IMR-90 (cell line): Measurements from ENCODE around the gene MASTL. TPM values are rescaled to one million over a fixed set of nuclear protein-coding genes. Genes with fewer than 3 reads are reported as not detected.

Experiments used
- ATAC-seq: fragments of 200-7000 bp; cut with Tn5 transposase; 2 replicates; pipeline ENCODE4 v1.9.1; 2020; ENCODE audit warnings: low read depth, mild to moderate bottlenecking, moderate library complexity
- BruUV-seq: library from RNA; stranded (reverse); fragments of 400-500 nt; replicated peaks from 2 replicates; lab custom pipeline; 2021; lab: Mats Ljungman, UMichigan
- CTCF ChIA-PET: fragments of 300-600 bp; formaldehyde crosslinking; extraction: SDS; loops from one replicate; lab custom pipeline; 2021; ENCODE audit warnings: antibody characterized with exemption; lab: Yijun Ruan, JAX
- POLR2A ChIA-PET: fragments of 300-600 bp; sonication (Branson Sonifier 250); formaldehyde crosslinking; loops from one replicate; lab custom pipeline; 2022; ENCODE audit warnings: antibody characterized with exemption; ENCODE audit not compliant: unreplicated experiment; lab: Charles Lee
- DNase-seq: peaks from one replicate; pipeline ENCODE4 v3.0.0; 2013
- H2AFZ ChIP-seq: replicated peaks from 2 replicates; pipeline ENCODE3; 2013; ENCODE audit warnings: low read length, mild to moderate bottlenecking; ENCODE audit not compliant: poor library complexity
- H2AK5ac ChIP-seq: 2 replicates; pipeline ENCODE4 v1.6.1; 2013; ENCODE audit warnings: low read depth, low read length, inconsistent platforms
- H2AK9ac ChIP-seq: replicated peaks from 2 replicates; pipeline ENCODE3; 2013; ENCODE audit warnings: mild to moderate bottlenecking, low read depth, low read length, moderate library complexity; ENCODE audit not compliant: poor library complexity
- H2BK120ac ChIP-seq: 2 replicates; pipeline ENCODE4 v1.6.1; 2013; ENCODE audit warnings: low read depth, low read length, inconsistent platforms
- H2BK15ac ChIP-seq: 3 replicates; pipeline ENCODE4 v1.6.1; 2013; ENCODE audit warnings: low read depth, low read length, inconsistent platforms
- H2BK20ac ChIP-seq: 2 replicates; pipeline ENCODE4 v1.6.1; 2013; ENCODE audit warnings: low read depth, mild to moderate bottlenecking, inconsistent platforms, low read length, moderate library complexity
- H2BK5ac ChIP-seq: 2 replicates; pipeline ENCODE4 v1.6.1; 2013; ENCODE audit warnings: mild to moderate bottlenecking, low read depth, low read length, inconsistent platforms; ENCODE audit not compliant: poor library complexity, severe bottlenecking
- H3K14ac ChIP-seq: replicated peaks from 2 replicates; pipeline ENCODE4 v1.6.1; 2013; ENCODE audit warnings: low read depth, low read length, inconsistent platforms
- H3K18ac ChIP-seq: 2 replicates; pipeline ENCODE4 v1.6.1; 2013; ENCODE audit warnings: low read depth, low read length, control low read depth
- H3K23ac ChIP-seq: 2 replicates; pipeline ENCODE4 v1.6.1; 2013; ENCODE audit warnings: low read depth, low read length, inconsistent platforms
- H3K27ac ChIP-seq: 2 replicates; pipeline ENCODE4 v1.5.1; 2013; ENCODE audit warnings: mild to moderate bottlenecking, control low read depth, low read length; ENCODE audit not compliant: insufficient read depth
- H3K27me3 ChIP-seq: 2 replicates; pipeline ENCODE4 v1.6.1; 2013; ENCODE audit warnings: low read length; ENCODE audit not compliant: control insufficient read depth, insufficient read depth
- H3K36me3 ChIP-seq: 2 replicates; pipeline ENCODE4 v1.6.1; 2013; ENCODE audit warnings: low read length, mixed read lengths; ENCODE audit not compliant: control insufficient read depth, insufficient read depth
- H3K4ac ChIP-seq: 2 replicates; pipeline ENCODE4 v1.6.1; 2013; ENCODE audit warnings: low read depth, low read length, inconsistent platforms
- H3K4me1 ChIP-seq: 2 replicates; pipeline ENCODE4 v1.6.1; 2013; ENCODE audit warnings: low read length, mixed read lengths; ENCODE audit not compliant: control insufficient read depth, insufficient read depth
- H3K4me2 ChIP-seq: 2 replicates; pipeline ENCODE4 v1.6.1; 2013; ENCODE audit warnings: low read depth, mild to moderate bottlenecking, control low read depth, low read length, moderate library complexity
- H3K4me3 ChIP-seq: 2 replicates; pipeline ENCODE4 v1.5.1; 2013; ENCODE audit warnings: low read depth, mild to moderate bottlenecking, control low read depth, low read length, moderate library complexity; ENCODE audit not compliant: insufficient read depth
- H3K56ac ChIP-seq: 2 replicates; pipeline ENCODE4 v1.6.1; 2013; ENCODE audit warnings: low read length, inconsistent platforms; ENCODE audit not compliant: insufficient read depth; ENCODE audit errors: extremely low read depth
- H3K79me1 ChIP-seq, 2 experiments: 2 replicates each; pipeline ENCODE4 v1.6.1; 2013; ENCODE audit warnings: low read length in 2 of 2, inconsistent platforms in 1 of 2, low read depth in 1 of 2
- H3K9ac ChIP-seq: 2 replicates; pipeline ENCODE4 v1.6.1; 2013; ENCODE audit warnings: low read depth, low read length, control low read depth
- H3K9me1 ChIP-seq: 2 replicates; pipeline ENCODE4 v1.6.1; 2013; ENCODE audit warnings: low read length, inconsistent platforms; ENCODE audit not compliant: insufficient read depth
- H3K9me3 ChIP-seq: 2 replicates; pipeline ENCODE4 v1.6.1; 2013; ENCODE audit warnings: low read length; ENCODE audit not compliant: control insufficient read depth, insufficient read depth
- H4K20me1 ChIP-seq: 2 replicates; pipeline ENCODE4 v1.6.1; 2013; ENCODE audit warnings: low read length, inconsistent platforms; ENCODE audit not compliant: insufficient read depth
- H4K5ac ChIP-seq: 2 replicates; pipeline ENCODE4 v1.6.1; 2013; ENCODE audit warnings: mild to moderate bottlenecking, low read depth, low read length, control low read depth
- H4K8ac ChIP-seq, 2 experiments: 2 replicates each; pipeline ENCODE4 v1.6.1; 2013; ENCODE audit warnings: low read depth in 2 of 2, low read length in 2 of 2, control low read depth in 1 of 2, inconsistent platforms in 1 of 2
- H4K91ac ChIP-seq: 2 replicates; pipeline ENCODE4 v1.6.1; 2013; ENCODE audit warnings: low read depth, low read length, inconsistent platforms; ENCODE audit not compliant: insufficient read depth
- BHLHE40 ChIP-seq: fragments of 150-350 bp; IDR thresholded peaks from 2 replicates; pipeline ENCODE4 v1.6.1; 2016; ENCODE audit warnings: mild to moderate bottlenecking, low read depth, low read length
- CEBPB ChIP-seq: IDR thresholded peaks from 2 replicates; pipeline ENCODE4 v1.6.1; 2012; ENCODE audit warnings: low read depth, low read length, improper control_type of control experiment
- CHD1 ChIP-seq: IDR thresholded peaks from 2 replicates; pipeline ENCODE4 v1.6.1; 2012; ENCODE audit warnings: low read depth, low read length, improper control_type of control experiment
- FOS ChIP-seq: fragments of 150-350 bp; IDR thresholded peaks from 2 replicates; pipeline ENCODE4 v1.6.1; 2016; ENCODE audit warnings: low read depth, low read length
- MAFK ChIP-seq: IDR thresholded peaks from 2 replicates; pipeline ENCODE4 v1.6.1; 2012; ENCODE audit warnings: low read depth, low read length, improper control_type of control experiment
- MAZ ChIP-seq: IDR thresholded peaks from 2 replicates; pipeline ENCODE4 v1.6.1; 2012; ENCODE audit warnings: low read depth, mild to moderate bottlenecking, low read length, improper control_type of control experiment, moderate library complexity, borderline replicate concordance
- MXI1 ChIP-seq: IDR thresholded peaks from 2 replicates; pipeline ENCODE4 v1.6.1; 2012; ENCODE audit warnings: low read depth, mild to moderate bottlenecking, low read length, moderate library complexity, borderline replicate concordance
- NFE2L2 ChIP-seq: fragments of 150-350 bp; IDR thresholded peaks from 2 replicates; pipeline ENCODE4 v1.6.1; 2016; ENCODE audit warnings: low read depth, mild to moderate bottlenecking, low read length
- POLR2A ChIP-seq: IDR thresholded peaks from 2 replicates; pipeline ENCODE4 v1.6.1; 2012; ENCODE audit warnings: mild to moderate bottlenecking, low read depth, low read length
- RAD21 ChIP-seq: IDR thresholded peaks from 2 replicates; pipeline ENCODE4 v1.6.1; 2012; ENCODE audit warnings: low read length, improper control_type of control experiment
- RFX5 ChIP-seq: IDR thresholded peaks from 2 replicates; pipeline ENCODE4 v1.8.0; 2012; ENCODE audit warnings: low read depth, mild to moderate bottlenecking, low read length, moderate library complexity
- SMC3 ChIP-seq: fragments of 150-350 bp; IDR thresholded peaks from 2 replicates; pipeline ENCODE4 v1.6.1; 2016; ENCODE audit warnings: low read depth, mild to moderate bottlenecking, antibody characterized with exemption, low read length, moderate library complexity
- WGBS, 2 experiments: methylation state at CpG; one replicate each; pipeline versions ENCODE4 v1.1.5 to v1.1.7; 2013; ENCODE audit warnings: missing lambda C conversion rate in 2 of 2; ENCODE audit not compliant: insufficient read length in 1 of 2; ENCODE audit errors: extremely low coverage in 2 of 2; 5-methylcytosine and 5-hydroxymethylcytosine counted together
- dilution Hi-C: fragments of 300-500 bp; cut with HindIII; formaldehyde crosslinking; loops from one replicate; pipeline ENCODE4 v1.14.3; 2018; ENCODE audit warnings: low sequenced_read_pairs; ENCODE audit not compliant: unreplicated experiment
- in situ Hi-C: fragments of 300-500 bp; cut with MboI; formaldehyde crosslinking; loops from 3 replicates; pipeline ENCODE4 v1.14.3; 2019; ENCODE audit warnings: low sequenced_read_pairs, inconsistent platforms, mixed read lengths
- intact Hi-C: fragments of 100-400 bp; cut with micrococcal nuclease; formaldehyde crosslinking; loops from 2 replicates; pipeline ENCODE4 v1.10.0; 2022
- polyA plus RNA-seq, 3 experiments: library from polyadenylated mRNA; depleted of rRNA; stranded (reverse); fragments of >200 nt; gene quantifications; 2 replicates each; pipeline ENCODE4 v1.2.3, GENCODE V29; 2012; ENCODE audit warnings: low replicate concordance in 1 of 3
- total RNA-seq: library from RNA; depleted of rRNA; stranded (reverse); fragments of >200 nt; gene quantifications from 2 replicates; pipeline ENCODE4 v1.2.3, GENCODE V29; 2012
- TF ChIP-seq, protein P1 (sequence below): conservative IDR thresholded peaks from 2 replicates; pipeline ENCODE4 v1.5.1; 2012; ENCODE audit warnings: mild to moderate bottlenecking, low read depth, low read length, improper control_type of control experiment
- TF ChIP-seq, protein P2 (sequence below): fragments of 150-350 bp; IDR thresholded peaks from 2 replicates; pipeline ENCODE4 v1.6.1; 2016; ENCODE audit warnings: low read depth, mild to moderate bottlenecking, low read length, moderate library complexity, borderline replicate concordance
- TF ChIP-seq, protein P3 (sequence below): fragments of 150-350 bp; IDR thresholded peaks from 2 replicates; pipeline ENCODE4 v1.6.1; 2017; ENCODE audit warnings: mild to moderate bottlenecking, antibody characterized with exemption, low read length, low read depth

The MASTL gene
- total and polyA plus RNA-seq, 2 of the 4 experiments (the other 2 are of a cell fraction), result 7.0 to 13.4 TPM

DNA sequence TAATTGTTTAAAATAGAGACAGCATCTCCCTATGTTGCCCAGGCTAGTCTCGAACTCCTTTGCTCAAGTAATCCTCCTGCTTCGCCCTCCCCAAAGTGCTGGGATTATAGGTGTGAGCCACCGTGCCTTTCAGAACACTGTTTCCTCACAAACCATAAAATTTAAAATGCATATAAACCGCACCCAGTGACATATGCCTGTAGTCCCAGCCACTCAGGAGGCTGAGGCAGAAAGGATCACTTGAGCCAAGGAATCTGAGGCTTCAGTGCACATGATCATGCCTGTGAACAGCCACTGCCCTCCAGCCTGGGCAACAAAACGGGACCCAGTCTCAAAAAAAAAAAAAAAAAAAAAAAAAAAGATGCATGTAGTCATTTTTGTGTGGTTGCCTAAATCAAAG, 48.7 kb downstream of the MASTL start:
- in situ Hi-C loops, result no loop called here
- H3K79me1 ChIP-seq, result 0 out of 4 replicates have a peak, but pooled peaks cover 0 to 3% of the 10 kb centered on the region in 2 experiments
- WGBS, 2 experiments, result 100% methylated on average over 1 of the region's 5 CpGs; no CpG with 5 or more reads in 1 of the 2 experiments

More for the DNA sequence above, 48.7 kb downstream of the MASTL start:
- no peak overlapping the region for H2AK9ac ChIP-seq
- no peaks in the 10 kb centered on the region for H3K27me3 ChIP-seq
- no peak overlapping the region for H4K5ac ChIP-seq
- H2BK20ac ChIP-seq, result no peak overlapping the region
- ChIA-PET CTCF (no interaction called here), POLR2A (no interaction called here)
- no peak for TF ChIP-seq RFX5
- TF ChIP-seq BHLHE40, result no peak
- TF ChIP-seq, protein P1, sequence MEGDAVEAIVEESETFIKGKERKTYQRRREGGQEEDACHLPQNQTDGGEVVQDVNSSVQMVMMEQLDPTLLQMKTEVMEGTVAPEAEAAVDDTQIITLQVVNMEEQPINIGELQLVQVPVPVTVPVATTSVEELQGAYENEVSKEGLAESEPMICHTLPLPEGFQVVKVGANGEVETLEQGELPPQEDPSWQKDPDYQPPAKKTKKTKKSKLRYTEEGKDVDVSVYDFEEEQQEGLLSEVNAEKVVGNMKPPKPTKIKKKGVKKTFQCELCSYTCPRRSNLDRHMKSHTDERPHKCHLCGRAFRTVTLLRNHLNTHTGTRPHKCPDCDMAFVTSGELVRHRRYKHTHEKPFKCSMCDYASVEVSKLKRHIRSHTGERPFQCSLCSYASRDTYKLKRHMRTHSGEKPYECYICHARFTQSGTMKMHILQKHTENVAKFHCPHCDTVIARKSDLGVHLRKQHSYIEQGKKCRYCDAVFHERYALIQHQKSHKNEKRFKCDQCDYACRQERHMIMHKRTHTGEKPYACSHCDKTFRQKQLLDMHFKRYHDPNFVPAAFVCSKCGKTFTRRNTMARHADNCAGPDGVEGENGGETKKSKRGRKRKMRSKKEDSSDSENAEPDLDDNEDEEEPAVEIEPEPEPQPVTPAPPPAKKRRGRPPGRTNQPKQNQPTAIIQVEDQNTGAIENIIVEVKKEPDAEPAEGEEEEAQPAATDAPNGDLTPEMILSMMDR, result no peak
- no peak for TF ChIP-seq MXI1
- no peak for TF ChIP-seq CEBPB
- TF ChIP-seq RAD21, result no peak
- TF ChIP-seq, protein P2, sequence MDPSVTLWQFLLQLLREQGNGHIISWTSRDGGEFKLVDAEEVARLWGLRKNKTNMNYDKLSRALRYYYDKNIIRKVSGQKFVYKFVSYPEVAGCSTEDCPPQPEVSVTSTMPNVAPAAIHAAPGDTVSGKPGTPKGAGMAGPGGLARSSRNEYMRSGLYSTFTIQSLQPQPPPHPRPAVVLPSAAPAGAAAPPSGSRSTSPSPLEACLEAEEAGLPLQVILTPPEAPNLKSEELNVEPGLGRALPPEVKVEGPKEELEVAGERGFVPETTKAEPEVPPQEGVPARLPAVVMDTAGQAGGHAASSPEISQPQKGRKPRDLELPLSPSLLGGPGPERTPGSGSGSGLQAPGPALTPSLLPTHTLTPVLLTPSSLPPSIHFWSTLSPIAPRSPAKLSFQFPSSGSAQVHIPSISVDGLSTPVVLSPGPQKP, result no peak
- no peak for TF ChIP-seq FOS
- TF ChIP-seq SMC3, result no peak
- TF ChIP-seq, protein P3, sequence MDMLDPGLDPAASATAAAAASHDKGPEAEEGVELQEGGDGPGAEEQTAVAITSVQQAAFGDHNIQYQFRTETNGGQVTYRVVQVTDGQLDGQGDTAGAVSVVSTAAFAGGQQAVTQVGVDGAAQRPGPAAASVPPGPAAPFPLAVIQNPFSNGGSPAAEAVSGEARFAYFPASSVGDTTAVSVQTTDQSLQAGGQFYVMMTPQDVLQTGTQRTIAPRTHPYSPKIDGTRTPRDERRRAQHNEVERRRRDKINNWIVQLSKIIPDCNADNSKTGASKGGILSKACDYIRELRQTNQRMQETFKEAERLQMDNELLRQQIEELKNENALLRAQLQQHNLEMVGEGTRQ, result no peak
- TF ChIP-seq MAFK, result no peak
- TF ChIP-seq MAZ, result no peak
- TF ChIP-seq POLR2A, result no peak
- no peak for TF ChIP-seq CHD1
- no peak for TF ChIP-seq NFE2L2
- no peak overlapping the region for H2BK120ac ChIP-seq
- no TSS peak for BruUV-seq
- intact Hi-C loops (no loop called here), dilution Hi-C loops (no loop called here)
- DNase-seq, result no peak
- no peaks in the 10 kb centered on the region for H3K9me3 ChIP-seq
- H4K20me1 ChIP-seq, result no peaks in the 10 kb centered on the region
- 0 out of 2 replicates have a peak, but pooled peaks cover 2% of the 10 kb centered on the region for H3K9me1 ChIP-seq
- no peak overlapping the region for H3K4me2 ChIP-seq
- H4K91ac ChIP-seq, result no peak overlapping the region
- H3K4me1 ChIP-seq, result 0 out of 2 replicates have a peak, but pooled peaks cover 2% of the 10 kb centered on the region
- ATAC-seq, result no peak
- peaks cover 23% of the 10 kb centered on the region for H3K36me3 ChIP-seq
- no peak overlapping the region for H3K4ac ChIP-seq
- no peak overlapping the region for H2BK15ac ChIP-seq
- H3K4me3 ChIP-seq, result no peak overlapping the region
- H3K9ac ChIP-seq, result no peak overlapping the region
- H3K27ac ChIP-seq, result no peak overlapping the region
- no peak overlapping the region for H2AK5ac ChIP-seq
- H3K14ac ChIP-seq, result no peak overlapping the region
- no peak overlapping the region for H3K56ac ChIP-seq
- H3K18ac ChIP-seq, result no peak overlapping the region
- H2AFZ ChIP-seq, result no peak overlapping the region
- H2BK5ac ChIP-seq, result no peak overlapping the region
- no peak overlapping the region for H4K8ac ChIP-seq
- no peak overlapping the region for H3K23ac ChIP-seq
